GM03348 (cell line): ENCODE measurements around the gene MARCHF9.
"Not testable (repeated sequence)": the region's sequence is repeated elsewhere in the genome, so short reads cannot be mapped to it uniquely, and the experiment has no call there.

Experiments used
- DNase-seq: peaks from one replicate; pipeline ENCODE4 v3.0.0; 2012; ENCODE audit warnings: low spot score

The MARCHF9 gene

GRCh38 chr12:57754411-57755193 lies at the start of gene MARCHF9:
TSS of gene MARCHF9 (plus strand) at chr12:57755103. CDS start at chr12:57755529, 426 bp downstream.
- no peak for DNase-seq

GRCh38 chr12:57707250-57707649 lies 47.7 kb upstream of the MARCHF9 start:
- DNase-seq: no peak

GRCh38 chr12:57708296-57708695 lies 46.6 kb upstream of the MARCHF9 start:
- DNase-seq: no peak

- DNase-seq: no peak
Measured at GRCh38 chr12:57712701-57713100, 42.2 kb upstream of the MARCHF9 start.

GRCh38 chr12:57713209-57713608 lies 41.7 kb upstream of the MARCHF9 start:
- DNase-seq: no peak

- not testable (repeated sequence) for DNase-seq
Measured at GRCh38 chr12:57715036-57715748, 39.7 kb upstream of the MARCHF9 start.

GRCh38 chr12:57715786-57716185 lies 39.1 kb upstream of the MARCHF9 start:
- no peak for DNase-seq

- DNase-seq: no peak
Measured at GRCh38 chr12:57716305-57716704, 38.6 kb upstream of the MARCHF9 start.

GRCh38 chr12:57717131-57717530 lies 37.8 kb upstream of the MARCHF9 start:
- no peak for DNase-seq

- DNase-seq: no peak
Measured at GRCh38 chr12:57717846-57718640, 36.9 kb upstream of the MARCHF9 start.

GRCh38 chr12:57718641-57719528 lies 36.0 kb upstream of the MARCHF9 start:
- no peak for DNase-seq

- no peak for DNase-seq
Measured at GRCh38 chr12:57719777-57720605, 34.9 kb upstream of the MARCHF9 start.

- DNase-seq: no peak
Measured at GRCh38 chr12:57720606-57721595, 34.0 kb upstream of the MARCHF9 start.

GRCh38 chr12:57721846-57722608 lies 32.9 kb upstream of the MARCHF9 start:
- DNase-seq: not testable (repeated sequence)

- no peak for DNase-seq
Measured at GRCh38 chr12:57722716-57723629, 31.9 kb upstream of the MARCHF9 start.

GRCh38 chr12:57723630-57723962 lies 31.3 kb upstream of the MARCHF9 start:
- DNase-seq: no peak
